ENCODE measurements around the gene EMP1. TPM values are rescaled to one million over a fixed set of nuclear protein-coding genes. Genes with fewer than 3 reads are reported as not detected.

Gene EMP1
- polyA plus RNA-seq, 2 of the 4 experiments (the other 2 are of a cell fraction) = 17.3 to 21.2 TPM

GRCh38 chr12:13153180-13153579 lies 43.3 kb upstream of the EMP1 start:
- no peak overlapping the region for H3K4me2 ChIP-seq
- no peak overlapping the region for H3K4me3 ChIP-seq
- CTCF ChIA-PET = interaction anchor here (0.7 to 1.5 kb wide), 2 partner anchors 10 to 16 kb away, joined by 3 to 4 read pairs; no protein-coding TSS in a partner anchor
- ATAC-seq (peak; percentile 31 to 39; a peak in 2 of 6 replicates), FAIRE-seq (no peak), DNase-seq (ENCODE audit: low read depth in 1 of 2, low spot score in 1 of 2) (no peak)
- no peak overlapping the region for H3K27ac ChIP-seq
- TF ChIP-seq CBX8 (IDR thresholded peaks at IDR 0.05) = no peak
- no peak for TF ChIP-seq HES2 (IDR thresholded peaks at IDR 0.05)
- TF ChIP-seq CTCF (IDR thresholded peaks at IDR 0.05) = no peak
- TF ChIP-seq, protein P1, sequence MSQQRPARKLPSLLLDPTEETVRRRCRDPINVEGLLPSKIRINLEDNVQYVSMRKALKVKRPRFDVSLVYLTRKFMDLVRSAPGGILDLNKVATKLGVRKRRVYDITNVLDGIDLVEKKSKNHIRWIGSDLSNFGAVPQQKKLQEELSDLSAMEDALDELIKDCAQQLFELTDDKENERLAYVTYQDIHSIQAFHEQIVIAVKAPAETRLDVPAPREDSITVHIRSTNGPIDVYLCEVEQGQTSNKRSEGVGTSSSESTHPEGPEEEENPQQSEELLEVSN (IDR thresholded peaks at IDR 0.05; ENCODE audit: borderline replicate concordance, low read depth) = no peak
- no peak for TF ChIP-seq EP300 (IDR thresholded peaks at IDR 0.05)
- TF ChIP-seq HOXA7 (CRISPR knock-in tag; IDR thresholded peaks at IDR 0.05) = no peak
- no peak for TF ChIP-seq CHD2 (IDR thresholded peaks at IDR 0.05; ENCODE audit: low read length, partially characterized antibody)
- no peak for TF ChIP-seq TP53 (CRISPR knock-in tag; IDR thresholded peaks at IDR 0.05)
- TF ChIP-seq, protein P2, sequence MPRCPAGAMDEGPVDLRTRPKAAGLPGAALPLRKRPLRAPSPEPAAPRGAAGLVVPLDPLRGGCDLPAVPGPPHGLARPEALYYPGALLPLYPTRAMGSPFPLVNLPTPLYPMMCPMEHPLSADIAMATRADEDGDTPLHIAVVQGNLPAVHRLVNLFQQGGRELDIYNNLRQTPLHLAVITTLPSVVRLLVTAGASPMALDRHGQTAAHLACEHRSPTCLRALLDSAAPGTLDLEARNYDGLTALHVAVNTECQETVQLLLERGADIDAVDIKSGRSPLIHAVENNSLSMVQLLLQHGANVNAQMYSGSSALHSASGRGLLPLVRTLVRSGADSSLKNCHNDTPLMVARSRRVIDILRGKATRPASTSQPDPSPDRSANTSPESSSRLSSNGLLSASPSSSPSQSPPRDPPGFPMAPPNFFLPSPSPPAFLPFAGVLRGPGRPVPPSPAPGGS (IDR thresholded peaks at IDR 0.05) = no peak
- TF ChIP-seq ZC3H11A (IDR thresholded peaks at IDR 0.05) = no peak
- WGBS (ENCODE audit: missing lambda C conversion rate) = 68% methylated on average over 7 of the region's 7 CpGs
- H3K9me3 ChIP-seq = no peaks in the 10 kb centered on the region
- POLR2A ChIA-PET = no interaction called here
- peaks cover 8% of the 10 kb centered on the region; the same call in 1 of the 3 replicates for H3K4me1 ChIP-seq

GRCh38 chr12:13154027-13154538 lies 42.4 kb upstream of the EMP1 start:
- no peak overlapping the region for H3K27ac ChIP-seq
- ATAC-seq (no peak), FAIRE-seq (peak; percentile 68), DNase-seq (ENCODE audit: low read depth in 1 of 2, low spot score in 1 of 2) (no peak)
- WGBS (ENCODE audit: missing lambda C conversion rate) = 54% methylated on average over 3 of the region's 3 CpGs
- H3K4me1 ChIP-seq = peaks cover 4% of the 10 kb centered on the region; the same call in 1 of the 3 replicates
- POLR2A ChIA-PET = no interaction called here
- peak; percentile 40 for TF ChIP-seq MAFK (IDR thresholded peaks at IDR 0.05; ENCODE audit: partially characterized antibody)
- no peak for TF ChIP-seq HOXB13 (CRISPR knock-in tag; IDR thresholded peaks at IDR 0.05; ENCODE audit: low read depth)
- no peak for TF ChIP-seq EP300 (IDR thresholded peaks at IDR 0.05)
- TF ChIP-seq SREBF2 (IDR thresholded peaks at IDR 0.05) = no peak
- TF ChIP-seq JUNB (IDR thresholded peaks at IDR 0.05) = no peak
- H3K4me2 ChIP-seq = peak overlapping the region; percentile 1; the same call in 2 of the 3 replicates
- no peaks in the 10 kb centered on the region for H3K9me3 ChIP-seq
- H3K4me3 ChIP-seq = no peak overlapping the region
- CTCF ChIA-PET = no interaction called here

GRCh38 chr12:13154831-13155230 lies 41.7 kb upstream of the EMP1 start:
- Histone ChIP-seq H3K9me3 (no peaks in the 10 kb centered on the region), H3K27ac (no peak overlapping the region), H3K4me3 (no peak overlapping the region), H3K4me2 (no peak overlapping the region), H3K4me1 (peaks cover 4% of the 10 kb centered on the region; the same call in 1 of the 3 replicates)
- CTCF ChIA-PET = no interaction called here
- no peak for TF ChIP-seq NPAS2 (CRISPR knock-in tag; IDR thresholded peaks at IDR 0.05; ENCODE audit: borderline replicate concordance)
- no peak for TF ChIP-seq ZSCAN20 (CRISPR knock-in tag; IDR thresholded peaks at IDR 0.05)
- TF ChIP-seq ESRRA (IDR thresholded peaks at IDR 0.05; ENCODE audit: borderline replicate concordance, low read length) = no peak
- TF ChIP-seq TFCP2L1 (CRISPR knock-in tag; IDR thresholded peaks at IDR 0.05) = no peak
- TF ChIP-seq ZNF302 (CRISPR knock-in tag; IDR thresholded peaks at IDR 0.05) = no peak
- TF ChIP-seq EP300 (IDR thresholded peaks at IDR 0.05) = no peak
- TF ChIP-seq NFE2L2 (conservative IDR thresholded peaks at IDR 0.05; ENCODE audit: low read length) = no peak
- TF ChIP-seq MAZ (IDR thresholded peaks at IDR 0.05; ENCODE audit: borderline replicate concordance, low read depth, low read length) = no peak
- no peak for TF ChIP-seq KDM5A (IDR thresholded peaks at IDR 0.05)
- no peak for TF ChIP-seq FOSL2 (IDR thresholded peaks at IDR 0.05)
- no peak for TF ChIP-seq FOSL2 (CRISPR knock-in tag; IDR thresholded peaks at IDR 0.05)
- TF ChIP-seq MAFK (IDR thresholded peaks at IDR 0.05; ENCODE audit: partially characterized antibody) = no peak
- FAIRE-seq (no peak), ATAC-seq (no peak), DNase-seq (ENCODE audit: low read depth in 1 of 2, low spot score in 1 of 2) (no peak)
- POLR2A ChIA-PET = no interaction called here
